DMS53 treated with DMSO at 0.1 percent for 48 hours (cell line): ENCODE measurements around the gene ALK.
"Not testable (repeated sequence)": the region's sequence is repeated elsewhere in the genome, so short reads cannot be mapped to it uniquely, and the experiment has no call there.

Source experiments
- DNase-seq: peaks from one replicate; lab custom pipeline; 2025; ENCODE audit not compliant: unreplicated experiment; lab: John Stamatoyannopoulos, UW

The ALK gene

DNA sequence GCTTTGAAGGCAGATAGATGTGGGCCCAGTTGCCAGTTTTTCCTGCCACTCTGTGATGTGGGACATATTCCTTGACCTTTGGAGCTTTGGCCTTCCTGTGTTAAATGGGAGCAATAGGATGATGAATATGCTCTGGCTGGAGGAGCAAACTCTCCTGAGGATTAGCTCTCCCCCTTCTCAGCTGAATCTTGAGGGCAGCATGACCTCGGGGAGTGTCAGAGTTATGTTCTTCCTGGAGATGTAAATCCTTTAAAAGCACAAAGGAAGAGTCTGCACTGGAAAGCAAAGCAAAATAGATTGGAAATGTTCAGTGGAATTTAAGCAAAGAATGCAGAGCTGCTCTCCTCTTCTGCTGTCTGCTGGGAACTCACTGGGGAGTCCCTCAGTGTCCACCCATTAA, 160.1 kb downstream of the ALK start:
- no peak for DNase-seq

DNA sequence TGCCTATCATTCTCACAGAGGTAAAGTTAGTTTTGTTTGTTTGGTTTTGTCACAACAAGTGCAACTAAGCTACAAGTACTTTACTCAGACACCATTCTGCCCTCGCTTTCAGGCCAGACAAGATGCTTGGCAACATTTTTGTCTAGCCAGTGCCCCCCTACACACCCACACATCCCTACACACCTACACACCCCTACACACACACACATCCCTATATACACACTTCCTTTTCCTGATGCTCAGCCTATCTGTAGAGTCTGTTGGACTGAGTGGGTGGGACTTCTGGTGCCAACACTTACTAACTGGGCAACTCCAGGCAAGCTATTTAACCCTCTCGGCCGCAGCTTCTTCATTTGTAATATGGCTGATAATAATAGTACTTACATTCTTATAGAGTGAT, 161.4 kb downstream of the ALK start:
- no peak for DNase-seq

DNA sequence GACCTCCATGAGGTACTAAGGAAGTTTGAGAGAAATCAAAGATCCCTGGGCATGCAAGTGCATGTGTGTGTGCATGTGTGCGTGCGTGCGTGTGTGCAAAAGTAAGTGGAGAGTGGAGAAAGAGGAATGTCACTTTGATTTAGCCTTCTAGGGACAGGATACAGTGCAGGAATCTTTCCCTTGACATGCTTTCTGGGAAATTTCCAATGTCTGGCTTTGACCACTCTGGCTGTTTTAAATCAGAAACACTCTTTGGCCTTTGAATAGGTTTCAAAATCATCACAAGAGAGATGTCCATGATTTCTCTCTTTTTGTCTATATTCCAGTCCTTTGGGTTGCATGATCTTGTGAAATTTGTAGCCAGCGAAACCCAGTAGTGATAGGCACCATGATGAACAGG, 162.0 kb downstream of the ALK start:
- DNase-seq = no peak

DNA sequence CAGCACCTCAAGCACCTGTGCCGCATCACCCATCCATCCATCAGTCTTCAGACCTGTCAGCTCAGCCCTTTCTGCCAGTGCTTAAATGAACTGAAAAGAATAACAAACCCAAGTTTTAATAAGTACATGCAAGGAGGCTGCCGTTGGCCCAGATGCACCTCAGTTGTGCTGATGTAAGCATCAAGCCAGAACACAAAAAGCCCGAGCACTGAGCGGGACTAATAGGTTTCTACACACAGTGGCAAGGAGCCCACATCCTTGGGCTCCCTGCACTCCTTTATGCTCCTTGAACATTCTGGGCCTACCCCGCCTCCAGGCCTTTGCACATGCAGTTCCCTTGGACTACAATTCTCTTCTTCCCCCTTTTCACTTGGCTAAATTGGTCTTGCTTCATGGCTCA, 165.6 kb downstream of the ALK start:
- DNase-seq = no peak

DNA sequence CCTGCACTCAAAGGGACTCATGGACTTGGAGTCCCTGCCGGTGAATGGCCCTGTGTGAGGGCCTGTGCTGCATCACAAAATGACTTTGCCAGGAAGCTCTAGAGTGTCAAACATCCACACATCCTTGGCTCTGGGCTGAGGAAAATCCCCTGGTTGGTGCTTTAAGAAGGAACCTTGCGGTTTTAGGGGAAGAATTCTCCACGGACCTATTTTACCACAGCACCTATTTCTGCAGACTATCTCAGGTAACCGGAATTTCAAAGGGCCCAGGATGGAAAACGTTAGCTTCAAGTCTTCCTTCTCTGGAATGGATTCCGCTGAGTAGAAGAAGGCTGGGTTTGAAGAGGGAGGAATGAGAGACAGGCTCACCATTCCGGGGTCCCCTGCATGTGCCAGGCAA, 166.2 kb downstream of the ALK start:
- no peak for DNase-seq

DNA sequence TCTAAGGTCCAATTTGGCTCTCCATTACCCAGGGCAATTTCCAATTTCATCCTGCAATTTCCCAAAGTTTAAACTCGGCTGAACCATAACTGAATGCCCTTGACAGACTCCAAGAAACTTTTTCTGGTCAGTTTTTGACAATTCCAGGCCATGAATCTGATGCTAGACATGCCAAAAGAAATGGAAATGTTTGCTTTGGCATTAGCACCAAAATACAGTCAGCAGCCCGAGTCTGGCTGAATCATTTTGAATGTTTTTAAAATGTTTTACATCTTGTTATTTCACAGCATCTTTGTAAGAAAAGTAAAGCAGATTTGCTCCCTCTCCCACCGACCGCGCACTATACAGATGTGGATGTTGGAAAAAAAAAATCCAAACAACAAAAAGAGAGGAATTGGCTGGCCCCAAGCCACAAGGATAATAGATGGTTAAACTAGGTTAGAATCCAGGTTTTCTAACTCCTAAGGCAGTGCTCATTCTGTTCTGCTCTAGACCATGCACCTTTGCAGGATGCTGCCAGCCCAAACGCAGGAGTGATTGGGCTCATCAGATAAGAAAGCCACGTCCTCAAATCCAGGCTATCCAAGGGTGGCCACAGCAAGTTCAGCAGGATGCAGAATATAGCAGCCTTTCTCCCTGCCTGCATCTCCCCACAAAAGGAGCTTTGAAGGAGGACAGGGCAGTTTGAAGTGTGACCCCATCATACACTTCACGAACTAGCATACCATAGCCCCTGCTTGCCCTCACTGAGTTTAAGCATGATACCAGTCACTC, 167.5 kb downstream of the ALK start:
- DNase-seq = no peak

DNA sequence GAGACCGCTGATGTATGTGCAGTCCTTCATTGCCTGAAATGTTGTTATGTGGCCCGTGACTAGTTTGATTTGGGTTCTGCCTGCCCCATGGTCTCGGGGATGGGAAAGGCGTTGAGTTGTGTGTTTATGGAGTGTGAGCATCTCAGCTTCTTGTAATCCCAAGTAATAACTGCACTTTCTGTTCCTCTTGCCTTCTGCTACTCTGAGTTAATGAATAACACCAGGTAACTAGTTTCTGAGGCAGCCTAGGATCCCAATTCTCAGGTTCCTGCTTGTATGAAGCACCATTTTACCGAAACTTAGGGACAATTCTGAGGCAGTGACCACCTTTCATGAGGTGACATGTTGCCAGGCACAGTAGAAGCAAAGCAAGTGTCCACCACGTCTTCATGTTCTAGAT, 170.0 kb downstream of the ALK start:
- no peak for DNase-seq

DNA sequence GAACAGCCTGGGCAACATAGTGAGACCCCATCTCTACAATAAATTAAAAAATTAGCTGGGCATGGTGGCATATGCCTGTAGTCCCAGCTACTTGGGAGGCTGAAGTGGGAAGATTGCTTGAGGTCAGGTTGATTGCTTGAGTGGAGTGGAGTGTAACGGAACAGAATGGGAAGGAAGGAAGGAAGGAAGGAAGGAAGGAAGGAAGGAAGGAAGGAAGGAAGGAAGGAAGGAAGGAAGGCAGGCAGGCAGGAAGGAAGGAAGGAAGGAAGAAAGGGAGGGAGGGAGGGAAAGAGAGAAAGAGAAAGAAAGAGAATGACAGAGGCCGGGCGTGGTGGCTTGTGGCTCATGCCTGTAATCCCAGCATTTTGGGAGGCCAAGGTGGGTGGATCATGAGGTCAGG, 170.9 kb downstream of the ALK start:
- not testable (repeated sequence) for DNase-seq

DNA sequence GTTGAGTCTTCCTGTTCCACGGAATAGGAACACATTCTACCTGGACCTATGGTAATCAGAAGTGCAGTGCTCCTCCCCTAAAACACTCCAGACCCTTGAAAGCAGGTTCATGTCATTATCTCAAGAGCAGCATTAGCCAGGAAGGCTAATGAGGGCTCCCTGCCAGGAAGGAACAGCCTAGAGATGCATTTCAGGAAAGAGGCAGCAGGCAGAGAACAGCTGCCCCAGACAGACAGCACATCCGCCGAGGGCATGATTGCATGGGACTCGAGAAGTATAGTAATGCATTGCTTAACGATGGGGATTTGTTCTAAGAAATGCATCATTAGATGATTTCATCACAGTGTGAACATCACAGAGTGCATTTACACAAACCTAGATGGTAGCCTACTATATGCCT, 171.5 kb downstream of the ALK start:
- DNase-seq = no peak

DNA sequence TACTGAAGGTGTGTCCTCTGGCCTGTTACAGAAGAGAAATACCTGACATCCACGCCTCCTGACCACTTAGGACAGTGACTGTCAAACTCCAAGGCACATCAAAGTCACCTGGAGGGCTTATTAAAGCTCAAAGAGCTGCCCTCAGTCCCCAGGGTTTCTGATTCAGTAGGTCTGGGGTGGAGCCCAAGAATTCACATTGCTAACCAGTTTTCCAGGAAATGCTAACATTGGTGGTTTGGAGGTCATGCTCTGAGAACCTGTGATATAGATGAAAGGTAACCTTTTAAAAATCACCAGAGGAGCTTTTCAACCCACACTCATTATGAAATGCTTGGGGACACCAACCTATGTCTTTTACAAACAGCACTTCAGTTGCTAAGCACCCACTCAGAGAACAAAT, 172.3 kb downstream of the ALK start:
- DNase-seq = no peak

DNA sequence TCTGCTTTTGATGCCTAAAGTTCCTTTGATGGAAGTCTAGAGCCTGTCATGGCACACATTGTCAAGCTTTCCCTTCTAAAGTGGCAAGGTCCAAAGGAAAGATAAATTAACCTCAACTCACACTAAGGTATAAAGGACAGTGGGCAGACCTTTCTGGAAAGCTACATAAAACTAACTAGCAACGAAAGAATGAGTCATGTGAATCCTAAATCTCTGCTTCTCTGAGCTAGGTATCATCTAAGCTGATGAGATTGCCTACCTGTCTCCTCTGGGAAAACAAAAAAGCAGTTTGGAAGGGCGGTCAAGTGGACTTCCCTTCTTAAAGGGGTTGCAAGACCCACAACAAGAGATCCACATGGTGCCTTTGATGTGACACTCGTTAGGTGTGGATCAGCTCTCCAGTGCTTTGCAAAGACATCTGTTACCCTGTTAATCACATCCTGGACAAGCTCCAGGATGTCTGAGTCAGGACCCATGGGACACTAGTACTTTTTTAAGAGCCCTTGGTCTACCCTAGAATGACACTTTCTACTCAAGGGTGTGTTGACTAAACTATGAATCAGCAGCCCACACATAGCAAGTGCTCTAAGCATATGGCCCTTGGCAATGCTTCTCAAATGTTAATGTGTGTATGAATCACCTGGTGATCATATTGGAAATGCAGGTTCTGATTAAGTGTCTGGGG, 173.5 kb downstream of the ALK start:
- DNase-seq = peak; percentile 94

DNA sequence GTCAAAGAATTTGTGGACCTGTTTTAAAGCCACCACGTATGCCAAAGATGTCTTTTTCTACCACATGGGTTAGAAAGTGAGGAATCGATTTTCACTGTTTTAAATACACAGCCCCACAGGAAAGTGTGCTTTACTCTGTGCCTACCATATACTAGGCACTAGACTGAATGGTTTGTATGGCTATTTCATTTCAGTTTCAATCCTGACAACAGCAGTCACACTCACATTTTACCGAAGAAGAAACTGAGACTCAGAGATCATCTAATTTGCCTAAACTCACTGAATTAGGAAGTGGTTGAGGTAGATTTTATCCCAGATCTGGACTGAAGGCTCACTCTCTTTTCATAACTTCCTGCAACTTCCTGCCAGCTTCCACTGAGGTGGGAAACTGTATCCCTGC, 176.4 kb downstream of the ALK start:
- no peak for DNase-seq

DNA sequence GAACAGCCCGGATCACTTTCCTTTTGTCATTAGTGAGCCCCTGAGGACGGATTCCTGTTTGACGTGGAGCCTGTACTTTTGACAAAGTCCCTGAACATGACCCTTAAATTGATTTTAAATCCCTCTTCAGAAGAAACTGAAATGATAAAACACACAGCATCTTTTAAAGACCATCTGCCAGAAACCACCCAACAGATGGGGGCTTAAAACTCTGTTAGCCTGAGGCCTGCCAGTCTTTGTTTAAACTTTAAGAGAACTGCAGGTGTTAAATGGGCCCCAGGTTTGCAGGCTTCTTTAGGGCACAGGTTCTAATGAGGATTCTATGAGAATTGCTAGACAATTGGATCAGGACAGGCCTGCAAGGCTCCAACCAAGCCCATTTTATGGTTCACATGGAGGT, 177.9 kb downstream of the ALK start:
- DNase-seq = no peak

DNA sequence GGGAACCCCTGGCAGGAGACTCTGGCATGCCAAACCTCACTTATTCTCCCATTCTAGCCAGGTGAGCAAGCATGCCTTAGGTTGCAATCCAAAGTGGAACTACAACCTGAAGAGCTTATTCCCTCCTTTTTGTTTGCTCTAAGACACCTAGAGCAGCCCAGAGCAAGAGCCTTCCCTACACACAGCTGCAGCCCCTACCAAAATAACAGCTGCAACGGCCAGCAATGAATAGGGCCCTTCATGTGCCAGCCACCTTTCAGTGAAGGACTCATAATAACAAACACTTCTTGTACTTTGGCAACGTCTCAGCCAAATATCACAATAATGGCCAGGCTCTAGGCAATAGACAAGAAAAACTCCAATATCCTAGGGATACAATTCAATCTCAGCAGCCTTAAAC, 178.7 kb downstream of the ALK start:
- DNase-seq = no peak

DNA sequence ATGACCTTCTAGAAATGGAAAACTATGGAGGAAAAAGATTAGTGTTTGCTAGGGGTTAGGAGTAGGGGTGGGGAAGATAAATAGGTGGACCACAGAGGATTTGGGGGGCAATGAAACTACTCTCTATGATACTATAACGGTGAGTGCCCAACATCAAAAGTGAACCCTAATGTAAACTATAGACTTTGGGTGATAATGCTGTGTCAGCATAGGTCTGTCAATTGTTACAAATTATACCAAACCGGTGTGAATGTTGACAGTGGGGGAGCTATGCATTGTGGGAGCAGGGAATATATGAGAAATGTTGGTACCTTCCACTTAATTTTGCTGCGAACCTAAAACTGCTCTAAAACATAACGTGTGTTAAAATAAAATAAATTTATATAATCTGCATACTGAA, 180.3 kb downstream of the ALK start:
- no peak for DNase-seq

DNA sequence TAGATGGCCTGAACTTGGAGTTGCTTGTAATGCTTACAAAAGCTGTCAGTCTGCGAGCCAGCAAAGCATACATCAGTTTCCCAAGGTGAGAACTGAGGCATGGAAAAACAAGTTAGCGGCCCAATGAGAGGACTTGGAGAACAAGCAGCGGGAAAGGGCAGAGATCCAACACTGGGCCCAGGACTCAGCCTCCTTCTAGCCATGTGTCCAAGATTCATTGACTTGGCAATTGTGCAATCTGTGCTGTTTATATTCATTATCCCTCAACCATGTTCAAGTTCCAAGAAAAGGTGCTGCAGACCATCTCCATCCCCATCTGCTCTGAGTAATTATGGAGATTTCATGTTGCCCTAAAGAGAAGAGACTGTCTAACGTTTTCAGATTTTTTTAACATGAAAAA, 187.4 kb downstream of the ALK start:
- no peak for DNase-seq

DNA sequence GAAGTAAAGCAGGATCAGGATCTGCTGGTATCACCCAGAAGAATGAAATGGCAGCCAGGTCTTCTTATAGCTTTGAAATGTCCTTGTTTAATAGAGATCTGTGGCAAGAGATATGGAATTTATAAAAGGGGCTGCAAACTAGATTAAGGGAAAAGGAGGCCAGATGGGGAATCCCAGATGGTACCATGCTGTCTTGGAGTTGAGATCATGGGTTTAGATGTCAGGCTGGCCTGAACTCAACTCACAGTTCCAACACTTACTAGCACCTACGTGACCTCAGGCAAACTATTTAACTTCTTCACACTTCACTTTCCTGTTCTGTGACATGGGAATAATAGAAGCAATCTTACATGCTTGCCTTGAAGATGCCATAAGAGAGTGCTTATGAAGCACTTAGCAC, 188.2 kb downstream of the ALK start:
- no peak for DNase-seq

DNA sequence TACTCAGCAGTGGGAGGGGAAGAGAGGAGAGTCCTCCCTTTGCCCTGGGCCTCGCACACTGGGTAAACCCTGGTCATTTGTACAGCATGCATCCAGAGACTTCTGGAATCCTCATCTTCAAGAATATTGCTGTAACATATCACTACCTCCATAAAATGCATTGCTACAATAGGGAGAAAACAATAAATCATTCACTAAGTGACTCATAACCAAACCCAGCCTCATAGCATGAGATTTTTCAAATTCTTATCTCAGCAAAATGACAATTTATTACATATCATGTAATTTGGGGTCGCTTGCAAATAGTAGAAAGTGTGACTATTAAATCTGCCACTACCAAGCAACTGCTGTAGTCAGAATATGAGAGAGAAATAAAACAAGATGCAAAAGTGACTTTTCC, 189.4 kb downstream of the ALK start:
- no peak for DNase-seq

DNA sequence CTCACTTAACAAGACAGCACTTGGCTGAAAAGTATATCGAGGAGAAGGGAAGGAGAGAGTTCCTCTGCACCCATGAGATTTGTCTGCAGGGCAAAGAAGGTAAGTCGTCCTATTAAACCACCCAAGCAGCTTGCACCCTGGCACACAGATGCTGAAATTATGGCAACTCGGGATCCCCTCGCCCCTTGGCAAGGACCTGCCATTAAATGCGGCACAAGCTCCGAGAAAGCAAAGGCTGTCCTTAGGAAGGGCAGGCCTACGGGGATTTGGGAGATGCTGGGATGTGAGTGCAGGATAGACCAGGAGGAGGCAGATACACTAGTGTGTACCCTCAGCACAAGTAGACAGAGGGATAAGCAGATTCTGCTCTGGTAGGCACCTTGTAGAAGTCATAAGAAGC, 191.5 kb downstream of the ALK start:
- no peak for DNase-seq

DNA sequence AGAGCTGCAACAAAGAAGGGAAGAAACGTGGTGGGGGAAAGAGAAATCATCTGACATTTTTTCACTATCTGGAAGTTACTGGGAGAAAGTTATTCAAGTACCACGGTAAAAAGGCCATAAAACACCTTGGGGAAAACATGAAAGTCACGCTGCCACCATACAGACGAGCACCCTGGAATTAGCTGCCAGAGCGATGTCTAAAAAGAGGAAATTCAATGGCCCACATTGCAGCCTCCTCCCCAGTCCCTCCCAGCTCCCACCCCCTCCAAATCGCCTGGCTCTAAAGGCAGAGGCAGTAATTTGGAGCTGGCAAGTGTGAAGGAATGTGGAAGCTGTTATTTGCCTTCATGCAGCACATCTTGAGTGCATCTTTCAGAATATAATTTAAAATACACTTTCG, 192.0 kb downstream of the ALK start:
- DNase-seq = no peak

DNA sequence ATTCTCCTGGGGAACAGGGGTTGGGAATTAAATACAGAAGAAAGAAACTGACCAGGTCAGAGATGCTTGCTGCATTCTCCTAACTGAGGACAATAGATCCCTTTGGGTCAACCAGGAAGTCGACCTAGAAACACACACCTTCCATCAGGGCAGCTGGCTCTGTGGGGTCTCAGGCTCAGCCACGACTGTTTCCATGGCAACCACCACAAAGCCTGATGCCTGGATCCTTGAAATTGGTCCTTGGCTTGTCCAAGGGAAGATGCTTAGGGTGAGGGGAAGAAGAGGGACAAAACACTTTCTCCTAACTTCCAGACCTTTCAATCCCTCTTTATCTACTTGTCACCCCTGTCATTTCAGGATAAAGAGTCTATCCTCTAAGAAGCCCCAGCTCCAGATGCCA, 194.4 kb downstream of the ALK start:
- DNase-seq = no peak

DNA sequence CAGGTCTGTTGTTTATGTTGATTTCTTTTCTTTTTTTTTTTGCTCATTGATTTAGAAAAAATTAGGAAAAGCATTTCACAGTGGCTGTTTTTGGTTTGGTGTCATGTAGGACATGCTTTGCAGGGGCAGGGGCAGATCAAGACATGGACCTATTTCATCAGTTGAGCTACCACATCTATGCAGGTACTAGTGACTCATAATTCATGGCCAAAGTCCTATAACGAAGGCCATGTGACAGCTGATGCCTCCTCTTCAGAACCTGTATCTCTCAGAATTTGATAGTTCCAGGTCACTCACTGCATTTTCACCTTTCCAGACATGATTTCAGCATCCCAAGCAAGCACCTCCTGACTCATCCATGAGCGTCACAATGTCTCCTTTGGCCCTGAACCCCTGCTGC, 195.8 kb downstream of the ALK start:
- DNase-seq = peak; percentile 18

DNA sequence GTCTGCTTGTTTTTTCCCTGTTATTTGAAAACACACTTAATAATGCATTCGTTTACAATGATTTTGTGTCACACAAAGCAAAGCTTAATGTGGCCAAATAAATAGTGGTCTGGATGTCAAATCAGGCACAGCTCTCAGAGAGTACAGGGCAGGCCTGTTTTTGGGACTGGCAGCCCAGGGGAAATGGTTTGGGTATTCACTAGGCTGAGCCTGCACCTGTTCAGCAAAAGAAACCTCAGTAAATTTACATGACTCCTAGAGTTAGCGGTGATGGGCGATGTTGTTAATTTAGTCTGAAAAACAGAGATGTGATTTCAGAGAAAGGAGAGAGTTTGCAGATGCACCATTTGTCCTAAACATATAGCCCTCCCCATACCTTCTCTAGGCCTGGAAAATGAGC, 197.1 kb downstream of the ALK start:
- DNase-seq = no peak
